Measurements from ENCODE around the gene PHF20.
A peak's percentile ranks its signal among the peaks of the same experiment; 100 is the strongest.
"Not testable (repeated sequence)": the region's sequence is repeated elsewhere in the genome, so short reads cannot be mapped to it uniquely, and the experiment has no call there.

The PHF20 gene

GRCh38 chr20:35757098-35757705 is 14.6 kb upstream of the PHF20 start:
- H3K4me3 ChIP-seq (ENCODE audit: control insufficient read depth, low read depth, low read length), result no peak overlapping the region
- DNase-seq (ENCODE audit: low read depth), result no peak

GRCh38 chr20:35761548-35761947 is 10.3 kb upstream of the PHF20 start:
- H3K4me3 ChIP-seq (ENCODE audit: control insufficient read depth, low read depth, low read length); DNase-seq (ENCODE audit: low read depth): not testable (repeated sequence)

More at GRCh38 chr20:35757098-35757705, 14.6 kb upstream of the PHF20 start:
- no peak for TF ChIP-seq CTCF (IDR thresholded peaks at IDR 0.05; ENCODE audit: control insufficient read depth, insufficient read depth, low read depth, low read length, missing control alignments)

GRCh38 chr20:35762461-35762860 is 9.4 kb upstream of the PHF20 start:
- no peak for TF ChIP-seq CTCF (IDR thresholded peaks at IDR 0.05; ENCODE audit: control insufficient read depth, insufficient read depth, low read depth, low read length, missing control alignments)
- H3K4me3 ChIP-seq (ENCODE audit: control insufficient read depth, low read depth, low read length), result no peak overlapping the region
- no peak for DNase-seq (ENCODE audit: low read depth)

- not testable (repeated sequence) for DNase-seq (ENCODE audit: low read depth); H3K4me3 ChIP-seq (ENCODE audit: control insufficient read depth, low read depth, low read length)
Observed at GRCh38 chr20:35764936-35765335, 6.9 kb upstream of the PHF20 start.

GRCh38 chr20:35766843-35767242 is 5.0 kb upstream of the PHF20 start:
- no peak overlapping the region for H3K4me3 ChIP-seq (ENCODE audit: control insufficient read depth, low read depth, low read length)
- DNase-seq (ENCODE audit: low read depth), result no peak
- TF ChIP-seq CTCF (IDR thresholded peaks at IDR 0.05; ENCODE audit: control insufficient read depth, insufficient read depth, low read depth, low read length, missing control alignments), result no peak

- DNase-seq (ENCODE audit: low read depth), result no peak
- no peak for TF ChIP-seq CTCF (IDR thresholded peaks at IDR 0.05; ENCODE audit: control insufficient read depth, insufficient read depth, low read depth, low read length, missing control alignments)
- H3K4me3 ChIP-seq (ENCODE audit: control insufficient read depth, low read depth, low read length), result no peak overlapping the region
Observed at GRCh38 chr20:35767683-35768481, 3.9 kb upstream of the PHF20 start.

GRCh38 chr20:35768731-35769664 is 2.8 kb upstream of the PHF20 start:
- DNase-seq (ENCODE audit: low read depth), result peak; percentile 93
- TF ChIP-seq CTCF (IDR thresholded peaks at IDR 0.05; ENCODE audit: control insufficient read depth, insufficient read depth, low read depth, low read length, missing control alignments), result no peak
- no peak overlapping the region for H3K4me3 ChIP-seq (ENCODE audit: control insufficient read depth, low read depth, low read length)
